BE2C (cell line): Measurements from ENCODE around the gene C2CD2.
A peak's percentile ranks its signal among the peaks of the same experiment; 100 is the strongest.

ENCODE experiments used
- DNase-seq: peaks from one replicate; pipeline ENCODE4 v3.0.0-alpha.2; 2020
- H3K27me3 ChIP-seq: fragments of 250-450 bp; sonication (Bioruptor Pico); 2 replicates; pipeline ENCODE4 v1.5.1; 2020; ENCODE audit warnings: mild to moderate bottlenecking
- H3K36me3 ChIP-seq: fragments of 250-450 bp; sonication (Bioruptor Pico); 2 replicates; pipeline ENCODE4 v1.5.1; 2020; ENCODE audit warnings: mild to moderate bottlenecking
- H3K4me1 ChIP-seq: fragments of 250-450 bp; sonication (Bioruptor Pico); 2 replicates; pipeline ENCODE4 v1.5.1; 2020
- H3K4me3 ChIP-seq: 2 replicates; pipeline ENCODE4 v1.5.1; 2011; ENCODE audit warnings: low read depth, low read length
- H3K9me3 ChIP-seq: fragments of 250-450 bp; sonication (Bioruptor Pico); 2 replicates; pipeline ENCODE4 v1.5.1; 2020
- CTCF ChIP-seq: IDR thresholded peaks from 2 replicates; pipeline ENCODE4 v1.5.1; 2012; ENCODE audit warnings: mild to moderate bottlenecking, low read depth, low read length

Gene C2CD2

GRCh38 chr21:41933313-41934079 is 20.3 kb downstream of the C2CD2 start:
- no peaks in the 10 kb centered on the region for H3K9me3 ChIP-seq
- DNase-seq, result no peak
- H3K4me3 ChIP-seq, result no peak overlapping the region
- no peaks in the 10 kb centered on the region for H3K36me3 ChIP-seq
- H3K4me1 ChIP-seq, result no peaks in the 10 kb centered on the region
- no peak for TF ChIP-seq CTCF
- 0 out of 2 replicates have a peak, but pooled peaks cover 2% of the 10 kb centered on the region for H3K27me3 ChIP-seq

GRCh38 chr21:41932576-41933312 is 21.1 kb downstream of the C2CD2 start:
- DNase-seq, result peak; percentile 24
- no peak for TF ChIP-seq CTCF
- H3K27me3 ChIP-seq, result 0 out of 2 replicates have a peak, but pooled peaks cover 2% of the 10 kb centered on the region
- no peak overlapping the region for H3K4me3 ChIP-seq
- H3K36me3 ChIP-seq, result no peaks in the 10 kb centered on the region
- no peaks in the 10 kb centered on the region for H3K4me1 ChIP-seq
- H3K9me3 ChIP-seq, result no peaks in the 10 kb centered on the region

GRCh38 chr21:41932191-41932575 is 21.6 kb downstream of the C2CD2 start:
- H3K9me3 ChIP-seq, result no peaks in the 10 kb centered on the region
- H3K36me3 ChIP-seq, result no peaks in the 10 kb centered on the region
- 0 out of 2 replicates have a peak, but pooled peaks cover 2% of the 10 kb centered on the region for H3K27me3 ChIP-seq
- DNase-seq, result no peak
- H3K4me3 ChIP-seq, result no peak overlapping the region
- H3K4me1 ChIP-seq, result no peaks in the 10 kb centered on the region
- no peak for TF ChIP-seq CTCF

DNA sequence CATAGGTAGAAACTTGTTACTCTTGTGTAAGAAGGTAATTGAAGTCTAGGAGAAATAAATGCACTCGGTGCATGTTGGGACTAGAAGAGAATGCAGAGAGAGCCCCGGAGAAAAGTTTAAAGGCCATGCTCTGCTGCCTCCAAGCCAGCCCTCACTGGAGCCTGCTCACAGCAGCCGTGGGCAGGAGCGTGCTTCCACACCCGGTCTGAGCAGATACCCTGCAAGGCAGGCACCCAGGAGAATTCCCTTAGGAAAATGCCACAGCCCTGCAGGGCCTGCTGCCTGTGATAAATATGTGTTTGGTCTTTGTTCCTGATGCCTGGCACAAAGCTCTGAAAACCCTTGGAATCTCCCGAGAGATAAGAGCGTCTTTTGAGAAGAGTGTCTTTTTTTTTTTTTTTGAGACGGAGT is 22.8 kb downstream of the C2CD2 start:
- no peak overlapping the region for H3K4me3 ChIP-seq
- no peak for DNase-seq
- no peaks in the 10 kb centered on the region for H3K4me1 ChIP-seq
- H3K27me3 ChIP-seq, result no peaks in the 10 kb centered on the region
- H3K36me3 ChIP-seq, result no peaks in the 10 kb centered on the region
- no peak for TF ChIP-seq CTCF
- H3K9me3 ChIP-seq, result no peaks in the 10 kb centered on the region

GRCh38 chr21:41929248-41929647 is 24.6 kb downstream of the C2CD2 start:
- Histone ChIP-seq H3K36me3 (no peaks in the 10 kb centered on the region), H3K4me3 (no peak overlapping the region), H3K27me3 (no peaks in the 10 kb centered on the region), H3K4me1 (no peaks in the 10 kb centered on the region), H3K9me3 (no peaks in the 10 kb centered on the region)
- TF ChIP-seq CTCF, result no peak
- no peak for DNase-seq

- TF ChIP-seq CTCF, result no peak
- no peak for DNase-seq
- no peak overlapping the region for H3K4me3 ChIP-seq
- H3K36me3 ChIP-seq, result no peaks in the 10 kb centered on the region
- H3K4me1 ChIP-seq, result no peaks in the 10 kb centered on the region
- H3K9me3 ChIP-seq, result no peaks in the 10 kb centered on the region
- no peaks in the 10 kb centered on the region for H3K27me3 ChIP-seq
Observed at GRCh38 chr21:41928621-41929220, 25.1 kb downstream of the C2CD2 start.
